H9 (cell line): ENCODE data around the gene PLEKHJ1. TPM values are rescaled to one million over a fixed set of nuclear protein-coding genes. Genes with fewer than 3 reads are reported as not detected.

Experiments
- DNase-seq: peaks from one replicate; pipeline ENCODE4 v3.0.0-alpha.2; 2017
- H2AFZ ChIP-seq: one replicate; pipeline ENCODE4 v1.6.1; 2013; ENCODE audit warnings: mild to moderate bottlenecking, low read length, control low read depth, moderate library complexity
- H2AK5ac ChIP-seq: 2 replicates; pipeline ENCODE4 v1.6.1; 2013; ENCODE audit warnings: low read length, control low read depth, mixed read lengths; ENCODE audit not compliant: insufficient read length
- H2BK120ac ChIP-seq: one replicate; pipeline ENCODE4 v1.6.1; 2013; ENCODE audit warnings: low read depth, mild to moderate bottlenecking, low read length, control low read depth, inconsistent platforms; ENCODE audit not compliant: poor library complexity, severe bottlenecking
- H2BK12ac ChIP-seq: 2 replicates; pipeline ENCODE4 v1.6.1; 2013; ENCODE audit warnings: low read length, control low read depth, mixed read lengths, low read depth; ENCODE audit not compliant: insufficient read length
- H2BK15ac ChIP-seq: 2 replicates; pipeline ENCODE4 v1.6.1; 2013; ENCODE audit warnings: low read depth, low read length, control low read depth
- H2BK20ac ChIP-seq: one replicate; pipeline ENCODE4 v1.6.1; 2013; ENCODE audit warnings: low read depth, mild to moderate bottlenecking, low read length, control low read depth, inconsistent platforms; ENCODE audit not compliant: poor library complexity, severe bottlenecking
- H2BK5ac ChIP-seq: 2 replicates; pipeline ENCODE4 v1.6.1; 2013; ENCODE audit warnings: low read length, control low read depth, mixed read lengths; ENCODE audit not compliant: insufficient read length
- H3K14ac ChIP-seq: 2 replicates; pipeline ENCODE4 v1.6.1; 2013; ENCODE audit warnings: low read length, control low read depth; ENCODE audit not compliant: insufficient read depth
- H3K18ac ChIP-seq: 2 replicates; pipeline ENCODE4 v1.6.1; 2013; ENCODE audit warnings: low read depth, mild to moderate bottlenecking, mixed read lengths, low read length, control low read depth; ENCODE audit not compliant: insufficient read length
- H3K23ac ChIP-seq: 2 replicates; pipeline ENCODE4 v1.6.1; 2013; ENCODE audit warnings: low read length, control low read depth, mixed read lengths, low read depth; ENCODE audit not compliant: insufficient read length
- H3K23me2 ChIP-seq: 2 replicates; pipeline ENCODE4 v1.6.1; 2013; ENCODE audit warnings: low read depth, mild to moderate bottlenecking, mixed read lengths, low read length, control low read depth; ENCODE audit not compliant: insufficient read length, poor library complexity, severe bottlenecking
- H3K27ac ChIP-seq: 2 replicates; pipeline ENCODE4 v1.5.1; 2013; ENCODE audit warnings: low read length, control low read depth, mixed read lengths, low read depth; ENCODE audit not compliant: insufficient read length
- H3K27me3 ChIP-seq: 2 replicates; pipeline ENCODE4 v1.6.1; 2013; ENCODE audit warnings: low read length, control low read depth, inconsistent platforms; ENCODE audit not compliant: insufficient read depth
- H3K4ac ChIP-seq: 2 replicates; pipeline ENCODE4 v1.6.1; 2013; ENCODE audit warnings: low read depth, mild to moderate bottlenecking, control low read depth, inconsistent platforms, low read length, moderate library complexity
- H3K4me1 ChIP-seq: 2 replicates; pipeline ENCODE4 v1.6.1; 2013; ENCODE audit warnings: low read length, control low read depth, inconsistent platforms; ENCODE audit not compliant: insufficient read depth
- H3K4me2 ChIP-seq: 2 replicates; pipeline ENCODE4 v1.6.1; 2013; ENCODE audit warnings: low read length, control low read depth, mixed read lengths; ENCODE audit not compliant: insufficient read length, insufficient read depth
- H3K56ac ChIP-seq: 2 replicates; pipeline ENCODE4 v1.6.1; 2013; ENCODE audit warnings: low read depth, mild to moderate bottlenecking, mixed read lengths, low read length, control low read depth; ENCODE audit not compliant: insufficient read length
- H3K79me1 ChIP-seq: 2 replicates; pipeline ENCODE4 v1.6.1; 2013; ENCODE audit warnings: low read depth, mild to moderate bottlenecking, moderate library complexity, low read length, control low read depth, inconsistent platforms; ENCODE audit not compliant: insufficient read depth, poor library complexity, severe bottlenecking
- H3K79me2 ChIP-seq: 2 replicates; pipeline ENCODE4 v1.6.1; 2013; ENCODE audit warnings: low read length, control low read depth, inconsistent platforms; ENCODE audit not compliant: insufficient read depth
- H3K9ac ChIP-seq: 2 replicates; pipeline ENCODE4 v1.6.1; 2013; ENCODE audit warnings: low read length, control low read depth, mixed read lengths; ENCODE audit not compliant: insufficient read length; ENCODE audit errors: extremely low read depth
- H3K9me3 ChIP-seq: one replicate; pipeline ENCODE4 v1.6.1; 2013; ENCODE audit warnings: low read depth, low read length, inconsistent platforms; ENCODE audit not compliant: control insufficient read depth
- H3T11ph ChIP-seq: one replicate; pipeline ENCODE4 v1.6.1; 2013; ENCODE audit warnings: mild to moderate bottlenecking, low read length, control low read depth, inconsistent platforms
- H4K20me1 ChIP-seq: one replicate; pipeline ENCODE4 v1.6.1; 2013; ENCODE audit not compliant: control insufficient read depth, insufficient read length, insufficient read depth
- H4K5ac ChIP-seq: 2 replicates; pipeline ENCODE4 v1.6.1; 2013; ENCODE audit warnings: low read depth, mild to moderate bottlenecking, mixed read lengths, low read length, control low read depth; ENCODE audit not compliant: insufficient read length
- H4K8ac ChIP-seq: replicated peaks from 2 replicates; pipeline ENCODE4 v1.6.1; 2013; ENCODE audit warnings: low read length, control low read depth, mixed read lengths, low read depth; ENCODE audit not compliant: insufficient read length
- H4K91ac ChIP-seq: 2 replicates; pipeline ENCODE4 v1.6.1; 2013; ENCODE audit warnings: low read depth, mild to moderate bottlenecking, moderate library complexity, mixed read lengths, low read length, control low read depth; ENCODE audit not compliant: insufficient read length
- H3K27ac Mint-ChIP-seq, 3 experiments: 2 replicates in 2 of 3; 3 replicates in 1 of 3; pipeline ENCODE4 v1.8.0; 2020 to 2021; ENCODE audit warnings: mixed read lengths in 3 of 3, mild to moderate bottlenecking in 1 of 3, moderate library complexity in 1 of 3
- H3K27me3 Mint-ChIP-seq: 2 replicates; pipeline ENCODE4 v1.8.0; 2021; ENCODE audit warnings: low read depth, mild to moderate bottlenecking, moderate library complexity, mixed read lengths
- H3K36me3 Mint-ChIP-seq, 3 experiments: 2 replicates in 2 of 3; 3 replicates in 1 of 3; pipeline ENCODE4 v1.8.0; 2020 to 2021; ENCODE audit warnings: low read depth in 3 of 3, mixed read lengths in 3 of 3; ENCODE audit not compliant: insufficient read depth in 1 of 3
- H3K4me1 Mint-ChIP-seq, 2 experiments: 2 replicates each; pipeline ENCODE4 v1.8.0; 2020; ENCODE audit warnings: mixed read lengths in 2 of 2
- H3K4me3 Mint-ChIP-seq, 2 experiments: 2 replicates in 1 of 2; 3 replicates in 1 of 2; pipeline ENCODE4 v1.8.0; 2020 to 2021; ENCODE audit warnings: mild to moderate bottlenecking in 2 of 2, mixed read lengths in 2 of 2, moderate library complexity in 1 of 2
- H3K9me3 Mint-ChIP-seq, 2 experiments: 2 replicates in 1 of 2; 3 replicates in 1 of 2; pipeline ENCODE4 v1.8.0; 2020; ENCODE audit warnings: mild to moderate bottlenecking in 2 of 2, mixed read lengths in 2 of 2, moderate library complexity in 1 of 2
- CTCF ChIP-seq: fragments of 200-600 bp; sonication (generic); conservative IDR thresholded peaks from 3 replicates; pipeline ENCODE4 v1.8.0; 2021; ENCODE audit warnings: antibody characterized with exemption, mild to moderate bottlenecking
- WGBS: extraction: QIAGEN DNeasy Blood & Tissue Kit; methylation state at CpG from one replicate; pipeline ENCODE4 v1.1.7; 2013; ENCODE audit warnings: missing lambda C conversion rate, low lambda C conversion rate, mixed read lengths; ENCODE audit not compliant: insufficient read length; ENCODE audit errors: extremely low coverage; 5-methylcytosine and 5-hydroxymethylcytosine counted together
- total RNA-seq: library from RNA; stranded (reverse); gene quantifications from 2 replicates; pipeline ENCODE4 v1.2.1, GENCODE V29; 2021

Gene PLEKHJ1
- total RNA-seq, 1 experiment from 2014 or later: 139 TPM

- H2BK15ac ChIP-seq: no peak overlapping the region
- H2BK120ac ChIP-seq: no peak overlapping the region
- no peak overlapping the region for H3K4ac ChIP-seq
- peaks cover 13% of the 10 kb centered on the region for H3K79me1 ChIP-seq
- Mint-ChIP-seq H3K27ac (no peak overlapping the region), H3K4me3 (no peak overlapping the region), H3K4me1 (peaks cover 10 to 13% of the 10 kb centered on the region in 2 experiments), H3K9me3 (no peaks in the 10 kb centered on the region), H3K27me3 (no peaks in the 10 kb centered on the region; the same call in 1 of the 2 replicates), H3K36me3 (peaks cover 16 to 48% (median 46%) of the 10 kb centered on the region in 3 experiments; a peak in 6 of 7 replicates)
- no peak overlapping the region for H3K23ac ChIP-seq
- no peak overlapping the region for H3K27ac ChIP-seq
- H3K14ac ChIP-seq: no peak overlapping the region
- no CpG with 5 or more reads among the region's 15 CpGs for WGBS
- H3K4me2 ChIP-seq: no peak overlapping the region
- no peak overlapping the region for H2AFZ ChIP-seq
- no peak overlapping the region for H3T11ph ChIP-seq
- H4K5ac ChIP-seq: no peak overlapping the region
- no peak overlapping the region for H2AK5ac ChIP-seq
- H4K91ac ChIP-seq: no peak overlapping the region
- H3K79me2 ChIP-seq: peaks cover 24% of the 10 kb centered on the region; the same call in 1 of the 2 replicates
- H3K56ac ChIP-seq: no peak overlapping the region
- no peaks in the 10 kb centered on the region for H3K9me3 ChIP-seq
- no peaks in the 10 kb centered on the region for H3K23me2 ChIP-seq
- TF ChIP-seq CTCF: no peak
- H2BK20ac ChIP-seq: no peak overlapping the region
- no peaks in the 10 kb centered on the region for H3K4me1 ChIP-seq
- H3K9ac ChIP-seq: no peak overlapping the region
- no peaks in the 10 kb centered on the region for H3K27me3 ChIP-seq
- no peak overlapping the region for H2BK12ac ChIP-seq
- no peak for DNase-seq
- H4K8ac ChIP-seq: no peak overlapping the region
- H2BK5ac ChIP-seq: no peak overlapping the region
- no peak overlapping the region for H3K18ac ChIP-seq
- peaks cover 2% of the 10 kb centered on the region for H4K20me1 ChIP-seq
Measured at GRCh38 chr19:2245273-2245672, 9.1 kb upstream of the PLEKHJ1 start.
